GM21526 (cell line): ENCODE data around the gene ADGRF3.
"Not testable (repeated sequence)": the region's sequence is repeated elsewhere in the genome, so short reads cannot be mapped to it uniquely, and the experiment has no call there.

Experiments
- ATAC-seq: cut with Tn5 transposase; IDR thresholded peaks from one replicate; pipeline ENCODE4 v1.9.1; 2021; ENCODE audit warnings: moderate library complexity; ENCODE audit not compliant: unreplicated experiment, low FRiP score

The ADGRF3 gene

GRCh38 chr2:26351375-26352090, 4.9 kb upstream of the ADGRF3 start:
- no peak for ATAC-seq

- ATAC-seq, result no peak
Measured at GRCh38 chr2:26349690-26350089, 3.1 kb upstream of the ADGRF3 start.

GRCh38 chr2:26347286-26347865, 787 bp upstream of the ADGRF3 start:
- no peak for ATAC-seq

GRCh38 chr2:26345545-26346453, 790 bp downstream of the ADGRF3 start, which contains the start of gene SELENOI:
TSS of gene SELENOI (plus strand) at chr2:26346143. CDS start at chr2:26346233, 90 bp downstream.
- ATAC-seq, result peak; percentile 96

- ATAC-seq, result peak; percentile 1
Measured at GRCh38 chr2:26345283-26345544, 1.4 kb downstream of the ADGRF3 start.

- no peak for ATAC-seq
Measured at GRCh38 chr2:26344581-26345282, 1.9 kb downstream of the ADGRF3 start.

- ATAC-seq, result no peak
Measured at GRCh38 chr2:26340831-26341230, 5.8 kb downstream of the ADGRF3 start.

- ATAC-seq, result no peak
Measured at GRCh38 chr2:26337298-26337697, 9.3 kb downstream of the ADGRF3 start.

GRCh38 chr2:26336719-26337118, 9.9 kb downstream of the ADGRF3 start:
- no peak for ATAC-seq

GRCh38 chr2:26335231-26335630, 11.4 kb downstream of the ADGRF3 start:
- ATAC-seq, result no peak

- ATAC-seq, result no peak
Measured at GRCh38 chr2:26333293-26333692, 13.3 kb downstream of the ADGRF3 start.

- not testable (repeated sequence) for ATAC-seq
Measured at GRCh38 chr2:26331321-26331720, 15.3 kb downstream of the ADGRF3 start.

- ATAC-seq, result no peak
Measured at GRCh38 chr2:26330604-26331003, 16.0 kb downstream of the ADGRF3 start.

GRCh38 chr2:26330114-26330549, 16.5 kb downstream of the ADGRF3 start:
- ATAC-seq, result peak; percentile 69

- not testable (repeated sequence) for ATAC-seq
Measured at GRCh38 chr2:26329083-26329482, 17.5 kb downstream of the ADGRF3 start.

GRCh38 chr2:26327291-26328272, 19.0 kb downstream of the ADGRF3 start:
- no peak for ATAC-seq

GRCh38 chr2:26326514-26326913, 20.1 kb downstream of the ADGRF3 start:
- ATAC-seq, result no peak

- ATAC-seq, result no peak
Measured at GRCh38 chr2:26325851-26326250, 20.7 kb downstream of the ADGRF3 start.

- ATAC-seq, result no peak
Measured at GRCh38 chr2:26324903-26325302, 21.7 kb downstream of the ADGRF3 start.

GRCh38 chr2:26324479-26324878, 22.1 kb downstream of the ADGRF3 start:
- ATAC-seq, result not testable (repeated sequence)
